HFF-Myc (cell line): Measurements from ENCODE around the gene FBXO21.

ENCODE experiments used
- DNase-seq: peaks from one replicate; pipeline ENCODE4 v3.0.0-alpha.2; 2011; ENCODE audit warnings: low read depth; ENCODE audit errors: extremely low read depth
- H3K4me3 ChIP-seq: replicated peaks from 2 replicates; pipeline ENCODE4 v1.5.1; 2011; ENCODE audit warnings: low read depth, mild to moderate bottlenecking, control low read depth, low read length
- CTCF ChIP-seq: IDR thresholded peaks from 2 replicates; pipeline ENCODE4 v1.5.1; 2012; ENCODE audit warnings: mild to moderate bottlenecking, low read depth, low read length, control low read depth; ENCODE audit errors: missing control alignments

Gene FBXO21

GRCh38 chr12:117213295-117213808 is 23.1 kb upstream of the FBXO21 start:
- DNase-seq = no peak
- no peak for TF ChIP-seq CTCF
- no peak overlapping the region for H3K4me3 ChIP-seq

- DNase-seq = peak; percentile 65
- TF ChIP-seq CTCF = peak; percentile 94
- no peak overlapping the region for H3K4me3 ChIP-seq
Observed at GRCh38 chr12:117212563-117213190, 22.4 kb upstream of the FBXO21 start.

GRCh38 chr12:117210266-117210918 is 20.1 kb upstream of the FBXO21 start:
- TF ChIP-seq CTCF = no peak

GRCh38 chr12:117209626-117210025 is 19.4 kb upstream of the FBXO21 start:
- H3K4me3 ChIP-seq = no peak overlapping the region
- DNase-seq = no peak
- no peak for TF ChIP-seq CTCF

More at GRCh38 chr12:117210266-117210918, 20.1 kb upstream of the FBXO21 start:
- no peak for DNase-seq
- no peak overlapping the region for H3K4me3 ChIP-seq

GRCh38 chr12:117208811-117209455 is 18.7 kb upstream of the FBXO21 start:
- no peak for DNase-seq
- TF ChIP-seq CTCF = no peak
- no peak overlapping the region for H3K4me3 ChIP-seq

GRCh38 chr12:117208206-117208605 is 17.9 kb upstream of the FBXO21 start:
- DNase-seq = no peak
- no peak for TF ChIP-seq CTCF
- no peak overlapping the region for H3K4me3 ChIP-seq
